Ovary (tissue), 9 donors: ENCODE data around the gene CFAP92. TPM values are rescaled to one million over a fixed set of nuclear protein-coding genes. Genes with fewer than 3 reads are reported as not detected.

ENCODE experiments used
- DNase-seq, 5 donors: peaks; one replicate each; pipeline ENCODE4 v3.0.0-alpha.2; 2019 to 2020
- H3K27ac ChIP-seq, 2 donors: fragments of 200-600 bp; one replicate each; pipeline versions ENCODE4 v1.5.1 to v1.8.0; 2019 to 2022
- H3K27me3 ChIP-seq: fragments of 200-600 bp; one replicate; pipeline ENCODE4 v1.8.0; 2022
- H3K36me3 ChIP-seq: fragments of 200-600 bp; sonication (generic); one replicate; pipeline ENCODE4 v1.5.1; 2019
- H3K4me1 ChIP-seq: one replicate; pipeline ENCODE4 v1.8.1; 2013; ENCODE audit warnings: mild to moderate bottlenecking, moderate library complexity; ENCODE audit not compliant: insufficient read depth
- H3K4me3 ChIP-seq: fragments of 200-600 bp; sonication (generic); one replicate; pipeline ENCODE4 v1.5.1; 2017
- H3K9me3 ChIP-seq, 2 donors: fragments of 200-600 bp in 1 of 2; sonication (generic) in 1 of 2; one replicate each; pipeline versions ENCODE4 v1.5.1 to v1.8.1; 2013 to 2019; ENCODE audit warnings: mild to moderate bottlenecking in 1 of 2, moderate library complexity in 1 of 2
- CTCF ChIP-seq, 3 donors: fragments of 450-650 bp in 2 of 3; fragments of 200-600 bp in 1 of 3; IDR thresholded peaks; one replicate each; pipeline versions ENCODE4 v1.5.1 to v1.8.0; 2016 to 2022; ENCODE audit warnings: antibody characterized with exemption in 3 of 3, mild to moderate bottlenecking in 1 of 3
- EP300 ChIP-seq: sonication (generic); formaldehyde crosslinking; IDR thresholded peaks from one replicate; pipeline ENCODE4 v1.6.1; 2017; ENCODE audit warnings: antibody characterized with exemption
- POLR2A ChIP-seq: fragments of 450-650 bp; IDR thresholded peaks from one replicate; pipeline ENCODE4 v1.6.1; 2017; ENCODE audit warnings: antibody characterized with exemption, mild to moderate bottlenecking, moderate library complexity
- WGBS, 3 donors: extraction: QIAGEN DNeasy Blood & Tissue Kit in 1 of 3; methylation state at CpG; one replicate each; pipeline versions ENCODE4 v1.1.5 to v1.1.7; 2013 to 2017; 5-methylcytosine and 5-hydroxymethylcytosine counted together
- intact Hi-C, 4 donors: fragments of 100-400 bp; cut with DNase I; formaldehyde crosslinking; loops; one replicate each; pipeline versions ENCODE4 v1.11.0 to v1.15.1; 2022 to 2023
- polyA plus RNA-seq, 2 donors: library from polyadenylated mRNA; stranded (reverse); fragments of 200-250 nt in 1 of 2; fragments of 350-450 nt in 1 of 2; fragmentation: Illumina TruSeq in 1 of 2; extraction: RNeasy Lipid Tissue Mini Kit (QIAGEN cat#74804) in 1 of 2; gene quantifications; one replicate each; pipeline ENCODE4 v1.2.3, GENCODE V29; 2013 to 2014
- total RNA-seq, 7 donors: library from RNA; depleted of rRNA in 2 of 7; stranded (reverse); fragments of >200 nt in 2 of 7; fragmentation: NEBNext Ultra II Directional in 3 of 7; extraction: Animal tissue kit (Norgen Biotek cat#: 25700) in 3 of 7; gene quantifications; one replicate each; pipeline versions ENCODE4 v1.1.0 to v1.2.4, GENCODE V29; 2016 to 2023
- donor health status: DM: no; HTN: no; CAD: no; lungs with moderate emphysema.
- donor health status: DM: no; HTN: no; CAD: no.
- donor health status: Bipolar disorder and iron deficiency.
- donor health status: DM: yes; HTN: yes; CAD: no.
- donor health status: DM: no; HTN: no; CAD: no.
- donor health status: DM: yes; HTN: yes; CAD: no.

Gene CFAP92
- total and polyA plus RNA-seq, 9 donors = 0.89 to 3.8 (median 1.5) TPM

GRCh38 chr3:129002573-129003569 is 9.0 kb upstream of the CFAP92 start:
- intact Hi-C loops = no loop called here
- no peaks in the 10 kb centered on the region for H3K9me3 ChIP-seq
- TF ChIP-seq CTCF (IDR thresholded peaks at IDR 0.05) (no peak), EP300 (no peak), POLR2A (no peak)
- H3K36me3 ChIP-seq = no peaks in the 10 kb centered on the region
- H3K4me3 ChIP-seq = no peak overlapping the region
- no peaks in the 10 kb centered on the region for H3K27me3 ChIP-seq
- DNase-seq = peak in 1 of 5 donors; percentile 25
- no peak overlapping the region for H3K27ac ChIP-seq
- 39 to 61% (median 48%) methylated on average over 28 of the region's 28 CpGs for WGBS, 3 donors
- peaks cover 26% of the 10 kb centered on the region for H3K4me1 ChIP-seq

GRCh38 chr3:129001806-129002572 is 8.1 kb upstream of the CFAP92 start:
- intact Hi-C loops = no loop called here
- Histone ChIP-seq H3K4me1 (peaks cover 24% of the 10 kb centered on the region), H3K36me3 (no peaks in the 10 kb centered on the region), H3K27ac (peak overlapping the region in 1 of 2 donors; percentile 52), H3K27me3 (no peaks in the 10 kb centered on the region), H3K4me3 (peak overlapping the region; percentile 32), H3K9me3 (no peaks in the 10 kb centered on the region)
- peak in 1 of 5 donors; percentile 46 for DNase-seq
- TF ChIP-seq CTCF (IDR thresholded peaks at IDR 0.05) (no peak), POLR2A (no peak), EP300 (no peak)
- 0 to 3% (median 1%) methylated on average over 50 to 81 of the region's 81 CpGs for WGBS, 3 donors

- H3K27ac ChIP-seq = peak within 1 kb of the TSS in 1 of 2 donors; percentile 52
- no peaks in the 10 kb centered on the region for H3K27me3 ChIP-seq
- no peaks in the 10 kb centered on the region for H3K36me3 ChIP-seq
- 0 to 1% (median 1%) methylated on average over 68 to 74 of the region's 74 CpGs for WGBS, 3 donors
- intact Hi-C loops = no loop called here
- H3K4me1 ChIP-seq = peaks cover 21% of the 10 kb centered on the region
- H3K9me3 ChIP-seq = no peaks in the 10 kb centered on the region
- peak; percentile 68 to 84 (median 79) for DNase-seq
- H3K4me3 ChIP-seq = peak within 1 kb of the TSS; percentile 32
- TF ChIP-seq EP300 = no peak
- TF ChIP-seq POLR2A = peak; percentile 34
- TF ChIP-seq CTCF (IDR thresholded peaks at IDR 0.05) = peak in 1 of 3 donors; percentile 11
Measured at GRCh38 chr3:129001101-129001805, 7.4 kb upstream of the CFAP92 start, which contains the start of gene EFCC1. Gene EFCC1, plus strand, starts transcription at chr3:129001304. Its CDS starts 325 bp downstream, at chr3:129001629.

- H3K27me3 ChIP-seq = no peaks in the 10 kb centered on the region
- no peaks in the 10 kb centered on the region for H3K9me3 ChIP-seq
- no peak for DNase-seq
- TF ChIP-seq CTCF (IDR thresholded peaks at IDR 0.05) (no peak), POLR2A (no peak), EP300 (no peak)
- peaks cover 17% of the 10 kb centered on the region for H3K4me1 ChIP-seq
- intact Hi-C loops = no loop called here
- no peaks in the 10 kb centered on the region for H3K36me3 ChIP-seq
- 6 to 10% (median 9%) methylated on average over 15 of the region's 15 CpGs for WGBS, 3 donors
- peak overlapping the region; percentile 32 for H3K4me3 ChIP-seq
- peak overlapping the region in 1 of 2 donors; percentile 52 for H3K27ac ChIP-seq
Measured at GRCh38 chr3:129000742-129001100, 6.8 kb upstream of the CFAP92 start.
